CD4-positive, CD25-positive, alpha-beta regulatory T cell (primary cell): ENCODE results near the gene PLEKHH1. TPM values are rescaled to one million over a fixed set of nuclear protein-coding genes. Genes with fewer than 3 reads are reported as not detected.
A peak's percentile ranks its signal among the peaks of the same experiment; 100 is the strongest.

Experiments used
- ATAC-seq, 2 donors: fragments of 150-1000 bp; cut with Tn5 transposase; one replicate each; pipeline ENCODE4 v1.10.0; 2021; ENCODE audit warnings: low read depth in 2 of 2, moderate number of reproducible peaks in 2 of 2, moderate library complexity in 1 of 2
- DNase-seq, 3 donors: peaks; one replicate each; pipeline versions ENCODE4 v3.0.0 to v3.0.0-alpha.2; 2012 to 2022; ENCODE audit warnings: mixed read lengths in 1 of 3
- H3K27ac ChIP-seq: one replicate; pipeline ENCODE4 v1.7.0; 2013; ENCODE audit warnings: mild to moderate bottlenecking, low read length; ENCODE audit not compliant: insufficient read depth, poor library complexity, severe bottlenecking
- H3K27me3 ChIP-seq: one replicate; pipeline ENCODE4 v1.7.0; 2013; ENCODE audit warnings: low read length; ENCODE audit not compliant: control insufficient read depth, insufficient read depth
- H3K36me3 ChIP-seq: one replicate; pipeline ENCODE4 v1.7.0; 2013; ENCODE audit warnings: mild to moderate bottlenecking, low read length, moderate library complexity; ENCODE audit not compliant: control insufficient read depth, insufficient read depth
- H3K4me1 ChIP-seq: 2 replicates; pipeline ENCODE4 v1.7.0; 2013; ENCODE audit warnings: mild to moderate bottlenecking, low read length; ENCODE audit not compliant: insufficient read depth, control insufficient read depth, poor library complexity, severe bottlenecking
- H3K4me3 ChIP-seq: one replicate; pipeline ENCODE4 v1.7.0; 2013; ENCODE audit warnings: low read depth, mild to moderate bottlenecking, low read length, moderate library complexity
- H3K9me3 ChIP-seq, 2 experiments: 1 replicate in 1 of 2; 2 replicates in 1 of 2; pipeline ENCODE4 v1.7.0; 2013; ENCODE audit warnings: low read length in 2 of 2, mild to moderate bottlenecking in 1 of 2, moderate library complexity in 1 of 2; ENCODE audit not compliant: control insufficient read depth in 2 of 2
- H3K27ac Mint-ChIP-seq, 3 donors: one replicate each; pipeline ENCODE4 v1.8.0; 2020 to 2022; ENCODE audit warnings: mild to moderate bottlenecking in 3 of 3, mixed read lengths in 3 of 3, moderate library complexity in 2 of 3
- H3K27me3 Mint-ChIP-seq: one replicate; pipeline ENCODE4 v1.8.0; 2022; ENCODE audit warnings: mild to moderate bottlenecking, mixed read lengths
- H3K36me3 Mint-ChIP-seq: one replicate; pipeline ENCODE4 v1.8.0; 2020; ENCODE audit warnings: mixed read lengths
- H3K4me1 Mint-ChIP-seq, 4 donors: one replicate each; pipeline ENCODE4 v1.8.0; 2020 to 2022; ENCODE audit warnings: mixed read lengths in 4 of 4, mild to moderate bottlenecking in 1 of 4
- H3K4me3 Mint-ChIP-seq, 4 donors: one replicate each; pipeline ENCODE4 v1.8.0; 2020 to 2022; ENCODE audit warnings: mild to moderate bottlenecking in 4 of 4, mixed read lengths in 4 of 4, moderate library complexity in 3 of 4
- H3K9me3 Mint-ChIP-seq, 7 donors: one replicate each; pipeline ENCODE4 v1.8.0; 2020 to 2022; ENCODE audit warnings: mixed read lengths in 7 of 7, mild to moderate bottlenecking in 3 of 7, moderate library complexity in 2 of 7
- polyA plus RNA-seq, 4 donors: library from polyadenylated mRNA; unstranded; fragments of 300-500 nt; fragmentation: Illumina TruSeq; gene quantifications; one replicate each; pipeline ENCODE4 v1.2.3, GENCODE V29; 2021
- total RNA-seq: library from RNA; stranded (reverse); gene quantifications from one replicate; pipeline ENCODE4 v1.2.3, GENCODE V29; 2022

The PLEKHH1 gene
- total and polyA plus RNA-seq, 5 donors from 2014 or later, result 0.05 to 0.24 (median 0.15) TPM; not detected in 2

- H3K27me3 ChIP-seq, result no peaks in the 10 kb centered on the region
- Mint-ChIP-seq H3K4me1 (no peaks in the 10 kb centered on the region), H3K9me3 (no peaks in the 10 kb centered on the region), H3K4me3 (no peak overlapping the region), H3K27ac (no peak overlapping the region), H3K36me3 (no peaks in the 10 kb centered on the region), H3K27me3 (peaks cover 7% of the 10 kb centered on the region)
- DNase-seq (no peak), ATAC-seq (no peak)
- H3K36me3 ChIP-seq, result no peaks in the 10 kb centered on the region
- H3K9me3 ChIP-seq, result no peaks in the 10 kb centered on the region
- H3K27ac ChIP-seq, result no peak overlapping the region
- H3K4me3 ChIP-seq, result no peak overlapping the region
- H3K4me1 ChIP-seq, result peaks cover 4% of the 10 kb centered on the region
Observed at GRCh38 chr14:67569651-67570290, 36.7 kb downstream of the PLEKHH1 start.

- ATAC-seq, result no peak
Observed at GRCh38 chr14:67570453-67570852, 37.4 kb downstream of the PLEKHH1 start.

GRCh38 chr14:67571275-67571990, 38.3 kb downstream of the PLEKHH1 start:
- peak; percentile 49 to 70 (median 65) for DNase-seq
- Histone ChIP-seq H3K4me1 (peaks cover 4% of the 10 kb centered on the region), H3K9me3 (no peaks in the 10 kb centered on the region), H3K4me3 (no peak overlapping the region), H3K27ac (no peak overlapping the region), H3K36me3 (no peaks in the 10 kb centered on the region), H3K27me3 (no peaks in the 10 kb centered on the region)
- Mint-ChIP-seq H3K4me1 (no peaks in the 10 kb centered on the region), H3K27me3 (peaks cover 7% of the 10 kb centered on the region), H3K4me3 (no peak overlapping the region), H3K27ac (no peak overlapping the region), H3K36me3 (no peaks in the 10 kb centered on the region), H3K9me3 (no peaks in the 10 kb centered on the region)
- peak; percentile 74 to 79 for ATAC-seq

More at GRCh38 chr14:67570453-67570852, 37.4 kb downstream of the PLEKHH1 start:
- H3K4me3 ChIP-seq, result no peak overlapping the region
- H3K36me3 ChIP-seq, result no peaks in the 10 kb centered on the region
- H3K36me3 Mint-ChIP-seq, result no peaks in the 10 kb centered on the region
- peaks cover 4% of the 10 kb centered on the region for H3K4me1 ChIP-seq
- no peaks in the 10 kb centered on the region for H3K9me3 Mint-ChIP-seq
- no peak overlapping the region for H3K27ac Mint-ChIP-seq
- H3K27me3 Mint-ChIP-seq, result peaks cover 7% of the 10 kb centered on the region
- H3K27ac ChIP-seq, result no peak overlapping the region
- H3K4me1 Mint-ChIP-seq, result no peaks in the 10 kb centered on the region
- H3K4me3 Mint-ChIP-seq, result no peak overlapping the region
- H3K27me3 ChIP-seq, result no peaks in the 10 kb centered on the region
- no peak for DNase-seq
- H3K9me3 ChIP-seq, result no peaks in the 10 kb centered on the region

- Mint-ChIP-seq H3K27ac (no peak overlapping the region), H3K36me3 (no peaks in the 10 kb centered on the region)
Observed at GRCh38 chr14:67571991-67572323, 38.9 kb downstream of the PLEKHH1 start.

GRCh38 chr14:67572608-67573007, 39.5 kb downstream of the PLEKHH1 start:
- Mint-ChIP-seq H3K4me3 (no peak overlapping the region), H3K4me1 (no peaks in the 10 kb centered on the region), H3K27me3 (peaks cover 7% of the 10 kb centered on the region), H3K36me3 (no peaks in the 10 kb centered on the region), H3K9me3 (no peaks in the 10 kb centered on the region), H3K27ac (no peak overlapping the region)
- no peak overlapping the region for H3K27ac ChIP-seq
- H3K4me1 ChIP-seq, result peaks cover 4% of the 10 kb centered on the region
- ATAC-seq (no peak), DNase-seq (no peak)
- H3K4me3 ChIP-seq, result no peak overlapping the region
- no peaks in the 10 kb centered on the region for H3K27me3 ChIP-seq
- H3K9me3 ChIP-seq, result no peaks in the 10 kb centered on the region
- no peaks in the 10 kb centered on the region for H3K36me3 ChIP-seq

More at GRCh38 chr14:67571991-67572323, 38.9 kb downstream of the PLEKHH1 start:
- Mint-ChIP-seq H3K4me3 (no peak overlapping the region), H3K4me1 (no peaks in the 10 kb centered on the region), H3K27me3 (peaks cover 7% of the 10 kb centered on the region), H3K9me3 (no peaks in the 10 kb centered on the region)
- H3K27ac ChIP-seq, result no peak overlapping the region
- ATAC-seq, result no peak
- no peaks in the 10 kb centered on the region for H3K9me3 ChIP-seq
- H3K4me1 ChIP-seq, result peaks cover 4% of the 10 kb centered on the region
- no peak overlapping the region for H3K4me3 ChIP-seq
- DNase-seq, result no peak
- H3K36me3 ChIP-seq, result no peaks in the 10 kb centered on the region
- H3K27me3 ChIP-seq, result no peaks in the 10 kb centered on the region

GRCh38 chr14:67573228-67574010, 40.3 kb downstream of the PLEKHH1 start:
- no peaks in the 10 kb centered on the region for H3K9me3 ChIP-seq
- H3K27ac ChIP-seq, result no peak overlapping the region
- DNase-seq (no peak), ATAC-seq (no peak)
- Mint-ChIP-seq H3K36me3 (no peaks in the 10 kb centered on the region), H3K4me3 (no peak overlapping the region), H3K27me3 (peaks cover 7% of the 10 kb centered on the region), H3K4me1 (no peaks in the 10 kb centered on the region), H3K27ac (no peak overlapping the region), H3K9me3 (no peaks in the 10 kb centered on the region)
- peaks cover 4% of the 10 kb centered on the region for H3K4me1 ChIP-seq
- H3K27me3 ChIP-seq, result no peaks in the 10 kb centered on the region
- no peaks in the 10 kb centered on the region for H3K36me3 ChIP-seq
- H3K4me3 ChIP-seq, result no peak overlapping the region

- no peak overlapping the region for H3K4me3 Mint-ChIP-seq
- H3K27me3 Mint-ChIP-seq, result peaks cover 7% of the 10 kb centered on the region
- H3K4me3 ChIP-seq, result no peak overlapping the region
- H3K36me3 ChIP-seq, result no peaks in the 10 kb centered on the region
- no peaks in the 10 kb centered on the region for H3K9me3 ChIP-seq
- no peaks in the 10 kb centered on the region for H3K9me3 Mint-ChIP-seq
- DNase-seq, result no peak
- ATAC-seq, result no peak
- no peak overlapping the region for H3K27ac Mint-ChIP-seq
- no peaks in the 10 kb centered on the region for H3K4me1 Mint-ChIP-seq
- H3K27me3 ChIP-seq, result no peaks in the 10 kb centered on the region
- no peaks in the 10 kb centered on the region for H3K36me3 Mint-ChIP-seq
- H3K4me1 ChIP-seq, result peaks cover 4% of the 10 kb centered on the region
- H3K27ac ChIP-seq, result no peak overlapping the region
Observed at GRCh38 chr14:67574156-67574555, 41.1 kb downstream of the PLEKHH1 start.
